Measurements from ENCODE around the gene EWSR1.

EWSR1 gene

GRCh38 chr22:29329581-29329980 lies 61.5 kb downstream of the EWSR1 start:
- TF ChIP-seq CTCF (conservative IDR thresholded peaks at IDR 0.05; ENCODE audit: low read length) (no peak), EZH2phosphoT487 (IDR thresholded peaks at IDR 0.05; ENCODE audit: borderline replicate concordance) (no peak)

GRCh38 chr22:29330291-29330690 lies 62.2 kb downstream of the EWSR1 start:
- Histone ChIP-seq H3K9me3 (ENCODE audit: insufficient read depth, low read depth, low read length) (no peaks in the 10 kb centered on the region), H3K27me3 (ENCODE audit: insufficient read depth, low read length, poor library complexity, severe bottlenecking) (no peaks in the 10 kb centered on the region), H4K20me1 (ENCODE audit: insufficient read depth, low read length, poor library complexity, severe bottlenecking) (no peaks in the 10 kb centered on the region), H3K9me2 (replicated peaks; ENCODE audit: low read depth, low read length) (no peaks in the 10 kb centered on the region), H3K9ac (ENCODE audit: low read depth, low read length, poor library complexity, severe bottlenecking) (no peak overlapping the region), H3K79me2 (ENCODE audit: insufficient read depth, low read length) (no peaks in the 10 kb centered on the region), H3K4me3 (ENCODE audit: low read length, poor library complexity, severe bottlenecking) (no peak overlapping the region), H3F3A (ENCODE audit: low read depth) (no peaks in the 10 kb centered on the region), H3K4me2 (ENCODE audit: low read depth, low read length, poor library complexity, severe bottlenecking) (no peak overlapping the region), H3K36me3 (ENCODE audit: insufficient read depth, low read length) (peaks cover 68% of the 10 kb centered on the region; the same call in 1 of the 2 replicates), H3K4me1 (ENCODE audit: insufficient read depth, low read length, poor library complexity, severe bottlenecking) (no peaks in the 10 kb centered on the region), H2AFZ (ENCODE audit: low read length) (no peak overlapping the region)
- TF ChIP-seq EZH2phosphoT487 (IDR thresholded peaks at IDR 0.05; ENCODE audit: borderline replicate concordance): no peak
- no peak for TF ChIP-seq CTCF (conservative IDR thresholded peaks at IDR 0.05; ENCODE audit: low read length)

More at GRCh38 chr22:29329581-29329980, 61.5 kb downstream of the EWSR1 start:
- Histone ChIP-seq H3F3A (ENCODE audit: low read depth) (no peaks in the 10 kb centered on the region), H3K9me2 (replicated peaks; ENCODE audit: low read depth, low read length) (no peaks in the 10 kb centered on the region), H4K20me1 (ENCODE audit: insufficient read depth, low read length, poor library complexity, severe bottlenecking) (no peaks in the 10 kb centered on the region), H3K4me2 (ENCODE audit: low read depth, low read length, poor library complexity, severe bottlenecking) (no peak overlapping the region), H3K9ac (ENCODE audit: low read depth, low read length, poor library complexity, severe bottlenecking) (no peak overlapping the region), H3K27me3 (ENCODE audit: insufficient read depth, low read length, poor library complexity, severe bottlenecking) (no peaks in the 10 kb centered on the region), H3K4me3 (ENCODE audit: low read length, poor library complexity, severe bottlenecking) (no peak overlapping the region), H3K4me1 (ENCODE audit: insufficient read depth, low read length, poor library complexity, severe bottlenecking) (no peaks in the 10 kb centered on the region), H2AFZ (ENCODE audit: low read length) (no peak overlapping the region), H3K36me3 (ENCODE audit: insufficient read depth, low read length) (peaks cover 62% of the 10 kb centered on the region; the same call in 1 of the 2 replicates), H3K9me3 (ENCODE audit: insufficient read depth, low read depth, low read length) (no peaks in the 10 kb centered on the region), H3K79me2 (ENCODE audit: insufficient read depth, low read length) (no peaks in the 10 kb centered on the region)

GRCh38 chr22:29330753-29331152 lies 62.7 kb downstream of the EWSR1 start:
- Histone ChIP-seq H3K4me2 (ENCODE audit: low read depth, low read length, poor library complexity, severe bottlenecking) (no peak overlapping the region), H4K20me1 (ENCODE audit: insufficient read depth, low read length, poor library complexity, severe bottlenecking) (no peaks in the 10 kb centered on the region), H3K27me3 (ENCODE audit: insufficient read depth, low read length, poor library complexity, severe bottlenecking) (no peaks in the 10 kb centered on the region), H3F3A (ENCODE audit: low read depth) (no peaks in the 10 kb centered on the region), H3K79me2 (ENCODE audit: insufficient read depth, low read length) (no peaks in the 10 kb centered on the region), H3K9ac (ENCODE audit: low read depth, low read length, poor library complexity, severe bottlenecking) (no peak overlapping the region), H3K4me3 (ENCODE audit: low read length, poor library complexity, severe bottlenecking) (no peak overlapping the region), H2AFZ (ENCODE audit: low read length) (no peak overlapping the region), H3K9me3 (ENCODE audit: insufficient read depth, low read depth, low read length) (no peaks in the 10 kb centered on the region), H3K36me3 (ENCODE audit: insufficient read depth, low read length) (peaks cover 68% of the 10 kb centered on the region; the same call in 1 of the 2 replicates), H3K9me2 (replicated peaks; ENCODE audit: low read depth, low read length) (no peaks in the 10 kb centered on the region), H3K4me1 (ENCODE audit: insufficient read depth, low read length, poor library complexity, severe bottlenecking) (no peaks in the 10 kb centered on the region)
- TF ChIP-seq EZH2phosphoT487 (IDR thresholded peaks at IDR 0.05; ENCODE audit: borderline replicate concordance) (no peak), CTCF (conservative IDR thresholded peaks at IDR 0.05; ENCODE audit: low read length) (no peak)

All from Loucy (cell line).